NCI-H146 treated with DMSO at 0.1 percent for 48 hours (cell line): Measurements from ENCODE around the gene VAC14.

Experiments
- DNase-seq: peaks from one replicate; lab custom pipeline; 2025; ENCODE audit not compliant: unreplicated experiment; lab: John Stamatoyannopoulos, UW

Gene VAC14

DNA sequence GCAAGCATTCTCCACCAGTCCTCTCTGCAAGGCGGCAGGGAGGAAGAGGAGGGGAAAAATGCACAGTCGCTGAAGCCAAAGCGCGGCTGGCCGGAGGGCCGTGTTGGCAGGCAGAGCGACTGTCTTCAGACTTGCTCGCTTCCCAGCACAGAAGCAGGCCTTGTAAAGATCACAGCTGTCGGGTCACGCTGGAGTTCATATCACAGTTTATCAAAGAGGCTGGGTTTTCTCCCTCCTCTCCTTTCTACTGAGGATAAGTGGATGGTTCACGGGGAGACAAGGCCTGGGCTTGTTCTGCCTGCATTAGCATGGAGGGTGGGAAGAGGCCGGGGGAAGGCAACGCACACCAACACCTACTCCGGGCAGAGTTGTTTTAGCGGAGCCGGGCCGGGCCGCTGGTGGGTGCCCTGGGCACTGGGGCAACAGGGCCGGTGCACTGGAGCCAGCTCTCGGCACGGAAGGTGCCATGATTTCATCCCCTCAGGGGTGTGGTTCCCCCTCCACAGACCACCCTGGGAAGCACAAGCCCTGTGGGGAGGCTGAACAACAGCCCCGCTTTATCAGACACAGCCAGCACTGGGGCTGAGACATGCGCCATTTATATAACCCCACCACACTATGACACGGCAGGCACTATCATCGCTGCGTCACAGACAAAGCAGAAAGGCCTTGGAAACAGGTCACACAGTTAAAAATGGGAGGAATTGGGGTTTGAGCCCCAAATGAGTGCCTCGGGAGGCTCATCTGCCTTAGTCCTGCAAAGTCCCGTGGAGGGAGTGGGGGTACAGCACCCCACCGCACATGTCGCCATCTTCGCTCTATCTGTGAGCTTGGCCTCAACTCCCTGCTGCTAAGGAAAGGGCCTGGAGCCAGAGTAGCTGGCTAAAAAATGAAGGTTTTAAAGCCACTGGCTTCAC, 74.8 kb downstream of the VAC14 start:
- no peak for DNase-seq

DNA sequence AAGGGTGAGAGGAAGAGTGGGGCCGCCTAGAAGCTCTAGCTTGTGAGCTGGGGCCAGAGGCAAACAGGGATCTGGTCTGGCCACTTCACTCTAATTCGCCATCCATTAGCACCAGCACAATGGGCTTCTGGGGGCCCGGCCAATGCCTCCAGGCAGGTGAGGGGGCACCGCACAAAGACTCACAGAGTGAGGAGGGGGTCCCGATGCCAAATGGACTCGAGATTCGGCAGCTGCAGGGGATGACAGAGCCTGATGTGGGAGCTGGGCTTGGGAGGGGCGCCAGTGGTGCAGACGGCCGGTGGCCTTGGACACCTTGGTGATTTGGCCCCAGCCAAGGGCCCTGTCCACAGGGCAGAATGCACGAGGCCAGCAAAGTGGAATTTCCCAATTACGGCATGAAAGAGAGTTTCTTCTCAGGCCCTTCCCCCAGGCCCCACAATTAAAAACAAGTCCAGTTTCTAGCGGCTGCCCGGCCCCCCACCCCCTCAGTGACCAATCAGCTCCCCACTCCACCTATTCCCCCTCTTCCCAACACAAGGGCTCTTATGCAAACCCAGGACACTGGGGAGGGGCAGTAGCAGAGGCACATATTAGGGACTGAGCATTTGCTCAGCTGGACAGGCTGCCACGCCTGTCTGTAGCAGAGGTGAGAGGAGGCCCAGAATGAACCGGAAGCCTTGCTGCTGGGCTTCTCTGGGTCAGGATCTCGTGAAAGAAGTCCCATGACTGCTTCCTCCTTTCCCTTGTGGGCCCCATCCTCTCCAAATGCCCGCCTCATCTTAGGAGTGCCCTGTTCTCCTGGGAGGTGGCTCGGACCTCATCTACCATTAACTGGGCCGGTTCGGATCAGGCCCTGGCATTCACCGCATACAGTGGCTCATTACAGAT, 75.7 kb downstream of the VAC14 start:
- DNase-seq: no peak

DNA sequence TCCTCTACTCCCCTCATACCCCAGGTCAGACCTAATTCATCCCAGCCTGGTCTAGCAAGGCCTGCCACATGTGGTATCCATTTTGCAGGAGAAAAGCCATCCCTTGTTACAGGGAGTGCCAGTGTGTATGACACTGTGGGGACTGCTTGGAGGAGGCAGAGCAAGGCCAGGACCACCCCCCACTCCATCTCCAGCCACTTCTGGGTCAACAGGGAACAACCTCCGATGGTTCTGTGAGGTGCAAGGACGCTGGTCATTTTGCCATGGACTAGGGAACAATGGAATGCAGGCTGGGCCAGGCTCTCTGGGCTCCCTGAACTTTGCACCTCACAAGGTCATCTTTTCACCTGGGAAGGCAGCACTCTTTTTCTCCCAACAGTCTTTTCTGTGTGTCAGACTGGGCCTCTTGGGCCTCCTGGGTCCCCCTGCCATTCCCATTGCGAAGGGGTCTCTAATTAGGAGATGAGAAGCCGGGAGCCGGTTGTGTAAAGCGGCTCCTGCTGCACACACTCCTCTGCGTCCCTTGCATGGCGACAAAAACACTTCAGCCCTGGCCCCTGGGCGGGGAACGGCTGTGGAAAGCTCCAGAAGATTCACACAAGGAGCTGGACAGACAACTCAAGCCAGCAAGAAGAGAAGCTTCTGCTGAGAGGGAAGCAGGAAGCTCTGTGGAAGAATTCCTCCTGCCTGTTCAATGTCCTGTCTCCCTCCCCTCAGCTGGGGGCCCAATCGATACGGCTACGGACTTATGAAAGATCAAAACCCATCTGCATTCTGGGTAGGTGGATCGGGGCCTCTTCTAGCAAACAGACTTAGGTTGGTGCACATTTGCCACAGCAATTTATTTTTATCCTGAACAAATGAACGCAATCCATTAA, 76.6 kb downstream of the VAC14 start:
- no peak for DNase-seq

DNA sequence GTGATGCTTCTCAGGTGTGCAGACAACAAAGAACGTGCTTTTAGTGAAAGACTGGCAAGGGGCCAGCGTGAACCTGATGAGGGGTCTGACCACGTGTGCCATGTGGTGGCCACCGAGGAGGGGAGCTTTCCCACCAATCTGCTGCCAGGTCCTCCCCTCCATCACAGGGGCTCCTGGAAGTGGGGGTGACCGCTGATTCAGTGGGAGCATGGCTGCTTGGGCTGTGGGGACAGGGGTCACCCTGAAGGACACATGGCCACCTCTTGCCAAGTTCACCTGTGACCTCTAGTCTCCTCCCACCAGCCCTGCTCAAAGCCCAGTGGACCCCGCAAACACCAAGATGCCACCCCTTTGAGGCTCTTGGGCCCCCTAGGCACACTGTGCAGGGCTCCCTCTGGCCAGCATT, 77.2 kb downstream of the VAC14 start:
- DNase-seq: no peak

DNA sequence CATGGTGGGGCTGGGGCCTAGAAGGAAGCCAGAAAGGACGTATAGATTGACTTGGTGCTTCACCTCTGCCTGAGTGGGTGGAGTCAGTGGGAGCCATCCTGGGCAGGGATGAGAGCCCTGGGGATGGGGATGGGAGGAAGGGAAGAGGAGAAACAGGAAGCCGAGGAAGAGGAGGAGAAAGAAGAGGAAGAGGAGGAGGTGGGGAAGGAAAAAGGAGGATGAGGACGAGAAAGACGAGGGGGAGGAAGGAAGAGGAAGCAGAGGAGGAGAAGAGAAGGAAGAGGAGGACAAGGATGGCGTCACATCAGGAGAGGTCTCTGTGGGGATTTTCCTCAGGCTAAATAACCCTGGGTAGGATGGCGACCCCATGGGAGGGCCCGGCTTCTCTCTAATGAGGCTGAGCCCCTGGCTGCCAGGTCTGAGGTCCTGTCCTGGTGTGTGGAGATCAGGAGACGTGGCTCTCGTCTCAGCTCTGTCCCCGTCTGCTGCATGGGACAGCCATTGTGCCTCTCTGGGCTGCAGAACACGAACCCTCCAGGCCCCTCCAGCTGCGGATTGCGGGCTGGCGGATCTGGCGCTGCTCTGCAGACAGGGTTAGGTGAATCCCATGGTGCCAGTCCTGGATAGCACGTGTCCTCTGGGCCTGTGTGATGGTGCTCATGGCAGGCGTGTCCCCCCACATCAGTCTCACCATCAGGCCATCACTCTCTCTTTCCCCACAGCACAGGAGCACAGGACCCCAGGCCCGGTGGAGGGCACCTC, 79.6 kb downstream of the VAC14 start:
- no peak for DNase-seq

DNA sequence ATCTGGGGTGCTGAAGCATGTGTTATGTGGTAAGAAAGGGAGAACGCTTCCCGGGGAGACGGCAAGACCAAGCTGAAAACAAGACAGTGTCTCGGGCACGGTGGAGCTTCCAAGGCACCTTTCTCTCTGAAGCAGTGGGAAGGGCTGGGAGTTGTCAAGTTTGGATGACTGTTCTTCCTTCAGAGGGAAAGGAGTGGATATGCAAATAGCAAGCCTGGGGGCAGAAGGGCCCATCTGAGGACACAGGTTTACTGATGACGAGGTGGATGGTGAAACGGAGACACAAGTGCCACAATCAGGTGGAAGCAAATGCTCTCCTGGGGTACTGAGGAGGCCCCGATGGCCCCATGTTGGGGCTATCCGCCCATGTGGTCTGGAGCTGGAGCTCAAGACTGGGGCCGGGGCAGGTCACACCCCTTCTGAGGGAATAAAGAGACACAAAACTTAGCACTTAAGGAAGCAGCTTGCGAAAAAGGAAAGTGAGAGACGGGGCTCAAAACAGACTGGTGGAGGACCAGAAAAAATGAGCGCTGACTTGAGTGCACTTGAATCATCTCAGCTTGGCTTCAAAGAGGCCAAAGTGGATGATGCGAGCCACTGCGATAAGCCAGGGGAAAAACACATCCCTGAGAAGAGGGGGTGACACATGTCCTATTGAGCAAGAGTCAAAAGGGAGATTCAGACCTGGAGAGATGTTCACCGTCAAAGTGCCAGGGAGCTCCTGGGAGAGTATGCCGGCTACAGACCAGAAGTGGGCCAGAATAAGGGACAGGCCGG, 80.3 kb downstream of the VAC14 start:
- DNase-seq: no peak

DNA sequence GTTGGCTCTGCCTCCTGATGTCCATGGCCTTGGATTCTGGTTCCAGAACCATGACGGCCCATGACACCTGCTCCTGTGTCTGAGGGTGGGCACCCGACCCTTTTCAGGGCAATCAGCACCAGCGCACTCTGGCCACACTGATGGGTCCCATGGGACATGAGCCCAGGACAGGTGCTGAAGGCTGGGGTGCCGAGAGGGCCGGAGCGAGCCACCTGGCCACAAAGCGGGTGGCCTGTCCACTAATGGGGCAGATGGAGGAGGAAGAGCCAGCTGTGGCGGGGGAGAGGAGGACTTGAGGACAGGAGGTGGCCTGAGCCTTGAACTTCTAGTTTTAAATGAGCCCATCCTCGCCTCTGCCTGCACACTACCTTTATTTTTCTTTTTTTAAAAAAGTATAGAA, 83.9 kb downstream of the VAC14 start:
- DNase-seq: no peak

DNA sequence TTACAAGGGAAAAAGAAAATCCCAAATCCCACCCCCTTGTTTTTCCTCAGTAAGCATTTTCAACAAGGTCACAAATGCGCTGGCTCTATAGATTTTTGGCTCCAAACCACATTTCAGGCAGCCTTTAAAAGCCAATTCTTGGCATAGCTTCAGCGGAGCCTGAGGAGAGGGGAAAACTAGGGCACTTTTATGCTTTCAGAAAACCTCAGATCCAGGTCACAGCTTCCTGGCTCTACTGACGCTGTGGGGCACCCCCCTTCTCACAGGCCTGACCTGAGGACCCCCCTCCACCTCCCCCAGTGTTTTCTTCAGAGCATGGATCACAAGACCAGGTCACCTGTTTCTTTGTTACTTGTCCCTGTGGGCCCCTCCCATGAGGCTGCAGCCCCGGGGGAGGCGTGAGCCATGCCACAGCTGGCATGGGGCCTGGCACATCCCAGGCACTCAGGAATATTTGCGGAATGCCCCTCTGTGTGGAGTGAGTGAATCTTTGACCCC, 85.0 kb downstream of the VAC14 start:
- no peak for DNase-seq

DNA sequence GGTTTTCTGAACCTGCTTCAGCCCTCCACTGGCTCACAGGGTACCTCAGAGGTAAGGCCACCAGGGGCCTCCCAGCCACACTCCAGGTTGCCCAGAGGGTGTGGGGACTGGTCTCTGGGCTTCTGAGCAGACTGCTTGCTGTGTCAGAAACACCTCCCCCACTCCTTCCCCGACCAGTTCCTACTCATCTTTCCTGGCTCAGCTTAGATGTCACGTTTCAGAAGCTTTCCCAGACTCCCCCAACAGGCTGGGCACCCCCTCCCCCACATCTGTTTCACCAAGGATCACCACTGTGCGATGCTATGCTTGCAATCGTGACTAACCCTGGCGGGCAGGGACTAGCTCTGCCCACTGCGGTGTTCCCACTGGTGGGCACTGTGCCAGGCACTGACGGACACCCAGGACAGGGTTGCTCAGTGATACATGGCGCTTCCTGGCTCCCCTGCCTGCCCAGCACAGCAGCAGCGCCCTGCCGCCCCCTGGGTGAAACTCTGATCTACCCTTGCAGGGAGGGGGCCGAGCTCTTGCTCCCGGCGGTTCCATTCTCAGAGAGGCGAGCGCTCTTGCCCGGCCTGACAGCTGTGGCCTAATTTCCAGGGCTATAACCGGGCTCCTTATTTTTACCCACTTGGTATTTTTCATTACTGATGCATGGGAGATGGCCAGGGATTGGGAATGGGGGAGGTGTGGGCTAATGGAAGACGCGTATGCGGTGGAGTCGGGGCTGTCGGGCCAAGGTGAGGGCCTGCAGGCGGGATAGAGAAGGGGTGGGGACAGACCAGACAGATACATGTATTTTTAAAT, 85.7 kb downstream of the VAC14 start:
- DNase-seq: no peak

DNA sequence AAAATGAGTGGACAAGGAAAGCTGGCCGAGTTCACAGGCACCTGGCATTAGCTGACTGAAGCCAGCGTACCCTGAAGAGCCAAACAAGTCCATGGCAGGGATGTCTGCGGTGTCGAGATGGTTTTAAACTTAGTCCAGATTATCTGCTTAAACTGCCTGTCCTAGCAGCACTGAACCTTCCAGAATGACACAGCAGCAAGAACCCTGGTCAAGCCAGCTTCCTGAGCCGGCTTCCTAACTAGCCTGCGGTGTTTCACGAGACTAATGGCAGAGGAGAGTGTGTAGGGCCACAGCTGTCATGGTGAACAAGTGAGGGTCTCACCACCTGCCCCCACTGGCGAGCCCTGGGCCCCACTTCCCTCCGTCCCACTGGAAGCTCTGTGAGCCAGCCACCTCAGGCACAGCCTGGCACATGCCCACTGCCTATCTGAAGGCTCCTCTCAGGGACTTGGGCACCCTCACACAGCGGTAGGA, 86.3 kb downstream of the VAC14 start:
- no peak for DNase-seq

DNA sequence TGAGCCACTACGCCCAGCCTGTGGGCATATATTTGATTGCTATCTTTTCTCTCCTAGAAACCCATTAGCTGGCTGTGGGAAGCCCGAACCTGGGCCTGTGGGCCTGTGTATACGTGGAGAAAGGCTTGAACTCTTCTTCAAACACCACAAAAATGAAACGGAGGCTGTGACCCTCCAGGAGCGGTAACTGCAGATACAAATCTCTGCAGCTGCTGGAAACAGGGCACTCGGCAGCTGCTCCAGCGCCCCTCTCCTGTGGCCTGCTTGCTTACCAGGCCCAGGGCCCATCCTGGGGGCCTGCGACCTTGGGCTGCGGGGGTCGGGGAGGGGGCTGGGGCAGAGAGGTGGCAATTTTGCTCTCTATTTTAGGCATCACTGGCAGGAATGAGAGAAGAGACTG, 87.1 kb downstream of the VAC14 start:
- no peak for DNase-seq

DNA sequence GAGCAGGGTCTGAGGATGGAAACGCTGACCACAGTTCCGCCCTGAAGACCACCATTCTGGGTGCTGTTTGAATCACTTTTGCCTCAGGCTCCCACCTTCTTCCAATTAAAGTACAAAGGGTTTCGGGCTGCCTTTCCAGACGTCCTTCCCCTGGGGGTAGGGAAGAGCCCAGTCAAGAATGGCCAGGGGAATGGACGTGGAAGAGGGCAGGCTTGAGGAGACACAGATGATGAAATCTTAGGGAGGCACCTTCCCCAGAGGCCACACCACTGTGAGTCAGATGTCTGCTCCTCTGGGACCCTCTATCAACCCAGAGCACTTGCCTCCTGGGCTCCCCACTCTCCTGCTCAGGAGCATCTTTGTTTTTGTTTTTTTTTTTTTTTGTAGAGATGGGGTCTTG, 87.6 kb downstream of the VAC14 start:
- no peak for DNase-seq

DNA sequence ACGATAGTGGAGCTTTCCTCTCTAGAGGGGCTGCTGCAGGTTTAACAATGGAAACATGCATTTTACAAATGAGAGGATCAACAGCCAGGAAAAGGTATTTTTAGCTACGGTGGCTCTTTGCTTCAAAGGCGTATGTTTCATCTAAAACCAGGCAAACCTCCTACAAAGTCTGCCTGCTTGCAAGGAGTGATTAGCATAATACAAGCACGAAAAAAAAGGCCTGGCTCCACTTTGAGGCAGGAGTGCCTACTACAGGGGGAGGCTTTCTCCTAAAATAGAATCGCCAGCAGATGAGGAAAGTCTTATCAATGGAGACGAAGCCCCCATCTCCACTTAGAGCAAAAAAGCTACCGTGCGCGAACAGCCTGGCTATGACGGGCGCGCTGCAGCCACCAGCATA, 88.0 kb downstream of the VAC14 start:
- DNase-seq: no peak

DNA sequence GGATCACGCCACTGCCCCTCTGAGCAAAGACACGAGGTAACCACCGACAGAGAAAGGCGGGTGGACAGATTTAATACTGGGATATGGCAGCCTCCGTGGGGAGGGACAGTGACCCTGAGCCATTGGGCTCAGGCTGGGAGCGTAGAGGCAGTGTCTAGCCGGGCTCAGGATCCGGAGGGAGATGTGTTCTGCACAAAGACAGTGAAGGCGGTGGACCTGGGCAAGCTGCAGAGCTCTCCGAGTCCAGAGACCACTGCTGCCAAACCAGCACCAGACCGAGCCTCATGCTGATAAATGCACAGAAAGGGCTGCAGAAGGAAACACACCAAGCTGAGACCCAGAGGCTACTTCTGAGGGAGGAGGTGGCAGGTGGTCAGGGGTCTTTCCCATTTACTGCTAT, 88.6 kb downstream of the VAC14 start:
- no peak for DNase-seq

DNA sequence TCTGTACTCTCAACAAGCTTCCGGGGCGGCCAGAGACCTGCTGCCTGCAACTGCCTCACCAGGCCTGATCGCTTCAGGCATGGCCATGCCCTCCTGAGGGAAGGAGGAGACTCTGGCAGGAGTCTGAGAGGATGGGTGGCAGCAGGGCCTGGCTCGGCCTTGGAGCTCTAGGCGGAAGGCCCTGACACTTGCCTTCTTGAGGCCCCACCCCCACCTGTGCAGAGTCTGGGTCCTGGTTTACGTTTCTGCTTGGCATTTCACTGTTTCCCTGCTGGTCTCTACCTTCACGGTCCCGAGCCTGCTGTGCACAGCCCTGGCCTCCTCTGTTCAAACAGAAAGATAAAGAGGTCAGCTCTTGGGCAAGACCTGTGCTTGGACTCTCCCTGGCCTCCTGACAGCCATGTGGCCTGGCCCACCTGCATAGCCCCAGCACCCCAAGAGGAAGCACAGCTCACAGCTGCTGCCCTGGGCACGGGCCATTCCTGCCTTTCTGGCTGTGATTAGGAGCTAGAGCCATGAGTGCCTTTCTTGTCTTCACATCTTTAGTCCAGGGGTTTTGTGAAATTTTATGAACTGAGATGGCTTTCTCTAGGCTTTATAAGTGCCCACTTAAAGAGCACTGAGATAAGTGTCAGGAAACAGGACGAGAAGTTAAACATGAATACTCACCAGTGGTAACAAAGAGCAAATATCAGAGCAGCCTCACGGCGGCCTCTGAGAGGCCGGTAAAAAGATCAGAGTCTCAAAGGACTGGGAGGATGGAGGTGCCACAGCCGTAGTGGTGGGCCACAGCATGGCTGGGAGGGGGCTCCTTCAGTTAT, 89.5 kb downstream of the VAC14 start:
- no peak for DNase-seq

DNA sequence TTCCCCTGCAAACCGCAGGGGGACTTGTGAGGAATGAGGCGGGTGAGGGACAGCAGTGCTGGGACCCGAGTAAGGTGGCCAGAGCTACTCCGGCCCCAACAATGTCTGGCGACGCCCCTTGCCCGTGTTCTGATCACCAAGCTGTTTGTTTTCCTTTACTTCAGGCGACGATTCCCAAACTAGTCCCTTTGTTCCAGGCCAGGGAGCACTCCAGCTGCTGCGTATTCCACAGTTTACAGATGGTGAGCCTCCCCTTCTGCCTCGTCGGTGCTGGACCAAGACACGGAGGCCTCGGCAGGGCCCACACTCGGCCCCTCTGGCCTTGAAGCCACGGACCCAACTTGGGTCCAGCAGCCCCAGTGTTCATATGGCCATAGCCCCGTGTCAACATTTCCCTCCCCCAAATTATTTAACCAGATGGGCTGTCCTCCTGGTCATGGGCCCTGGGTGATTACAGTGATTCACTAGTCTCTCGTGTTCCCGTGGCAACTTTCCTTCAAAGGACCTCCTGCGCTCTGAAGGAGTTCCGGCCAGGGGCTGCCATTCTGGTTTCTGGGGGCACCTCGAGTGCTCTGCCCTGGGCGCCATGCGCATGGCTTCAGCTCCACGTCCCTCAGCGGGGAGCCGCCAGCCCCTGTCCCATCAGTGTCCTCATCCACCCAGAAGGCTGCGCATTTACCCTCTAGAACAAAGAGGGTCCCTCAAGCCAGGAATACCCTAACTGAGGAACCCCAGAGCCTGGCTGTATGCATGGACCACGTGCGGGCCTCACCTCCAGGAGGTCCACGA, 90.3 kb downstream of the VAC14 start:
- no peak for DNase-seq

DNA sequence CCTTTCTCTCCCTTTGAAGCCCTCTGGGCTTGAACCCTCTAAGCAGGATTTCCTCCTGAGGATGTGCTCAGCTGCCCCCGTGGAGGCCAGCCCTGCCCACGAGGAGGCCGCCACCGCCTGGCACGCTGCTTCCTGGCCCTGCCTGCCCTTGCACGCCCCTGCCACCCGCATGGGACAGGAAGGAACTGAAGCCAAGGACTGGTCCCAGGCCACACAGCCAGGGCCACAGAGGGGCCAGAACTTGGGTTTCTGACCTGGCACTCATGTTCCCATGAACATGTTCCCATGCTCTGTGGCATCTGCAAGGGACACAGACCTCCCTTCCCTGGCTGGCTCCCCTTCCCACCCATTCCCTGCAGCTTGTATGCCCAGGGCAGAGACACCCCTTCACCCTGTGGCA, 91.0 kb downstream of the VAC14 start:
- no peak for DNase-seq
